Thoracic aorta (tissue), 2 donors: ENCODE results near the gene C2orf69. TPM values are rescaled to one million over a fixed set of nuclear protein-coding genes. Genes with fewer than 3 reads are reported as not detected.

Experiments used
- ATAC-seq: fragments of 150-250 bp; one replicate; pipeline ENCODE4 v1.8.0; 2017; ENCODE audit warnings: low read depth; ENCODE audit not compliant: insufficient number of reproducible peaks, low FRiP score
- DNase-seq: peaks from one replicate; pipeline ENCODE4 v3.0.0-alpha.2; 2020; ENCODE audit warnings: low spot score
- H3K27ac ChIP-seq, 2 donors: fragments of 200-600 bp; sonication (generic); 1 replicate in 1 of 2; 2 replicates in 1 of 2; pipeline ENCODE4 v1.5.1; 2016; ENCODE audit warnings: mild to moderate bottlenecking in 2 of 2, moderate library complexity in 2 of 2
- H3K27me3 ChIP-seq: fragments of 200-600 bp; sonication (generic); replicated peaks from 2 replicates; pipeline ENCODE4 v1.6.0; 2016; ENCODE audit warnings: mild to moderate bottlenecking; ENCODE audit not compliant: insufficient read depth
- H3K36me3 ChIP-seq: fragments of 200-600 bp; sonication (generic); one replicate; pipeline ENCODE4 v1.5.1; 2016
- H3K4me1 ChIP-seq, 2 donors: fragments of 200-600 bp; sonication (generic); 1 replicate in 1 of 2; 2 replicates in 1 of 2; pipeline versions ENCODE4 v1.5.1 to v1.6.0; 2016; ENCODE audit warnings: low read depth in 2 of 2, mild to moderate bottlenecking in 1 of 2; ENCODE audit not compliant: control insufficient read depth in 1 of 2
- H3K4me3 ChIP-seq: fragments of 200-600 bp; sonication (generic); 2 replicates; pipeline ENCODE4 v1.5.1; 2016; ENCODE audit warnings: mild to moderate bottlenecking
- H3K9me3 ChIP-seq: fragments of 200-600 bp; sonication (generic); 2 replicates; pipeline ENCODE4 v1.5.1; 2016
- total RNA-seq, 2 donors: library from RNA; depleted of rRNA; stranded (reverse); fragments of >200 nt; gene quantifications; one replicate each; pipeline versions ENCODE4 v1.1.0 to v1.2.3, GENCODE V29; 2016
- TF ChIP-seq, protein P1 (sequence below): fragments of 200-600 bp; sonication (generic); IDR thresholded peaks from one replicate; pipeline ENCODE4 v1.5.1; 2019; ENCODE audit warnings: antibody characterized with exemption

Gene C2orf69
- total RNA-seq, 2 donors from 2014 or later: 10.8 to 16.7 TPM

DNA sequence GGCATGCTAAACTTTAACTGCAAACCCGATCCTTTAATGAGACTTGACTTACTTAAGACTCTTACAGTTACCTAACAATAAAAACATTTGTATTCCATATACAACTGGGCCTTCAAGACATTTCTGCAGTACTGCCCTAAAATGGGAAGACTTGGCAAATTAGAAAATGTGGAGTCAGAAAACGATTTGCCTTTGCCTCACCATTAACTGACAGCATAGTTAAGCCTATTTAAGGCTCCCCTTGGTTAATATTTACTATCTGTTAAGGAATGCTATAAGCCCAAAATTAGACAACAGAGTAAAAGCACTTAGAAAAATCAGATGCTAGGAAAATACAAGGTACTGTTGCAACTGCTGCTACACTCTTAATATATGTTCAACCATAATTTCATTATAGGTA is 25.5 kb downstream of the C2orf69 start:
- H3K27ac ChIP-seq: no peak overlapping the region
- H3K9me3 ChIP-seq: no peaks in the 10 kb centered on the region
- ATAC-seq (no peak), DNase-seq (no peak)
- no peaks in the 10 kb centered on the region for H3K27me3 ChIP-seq
- no peak overlapping the region for H3K4me3 ChIP-seq
- TF ChIP-seq, protein P1, sequence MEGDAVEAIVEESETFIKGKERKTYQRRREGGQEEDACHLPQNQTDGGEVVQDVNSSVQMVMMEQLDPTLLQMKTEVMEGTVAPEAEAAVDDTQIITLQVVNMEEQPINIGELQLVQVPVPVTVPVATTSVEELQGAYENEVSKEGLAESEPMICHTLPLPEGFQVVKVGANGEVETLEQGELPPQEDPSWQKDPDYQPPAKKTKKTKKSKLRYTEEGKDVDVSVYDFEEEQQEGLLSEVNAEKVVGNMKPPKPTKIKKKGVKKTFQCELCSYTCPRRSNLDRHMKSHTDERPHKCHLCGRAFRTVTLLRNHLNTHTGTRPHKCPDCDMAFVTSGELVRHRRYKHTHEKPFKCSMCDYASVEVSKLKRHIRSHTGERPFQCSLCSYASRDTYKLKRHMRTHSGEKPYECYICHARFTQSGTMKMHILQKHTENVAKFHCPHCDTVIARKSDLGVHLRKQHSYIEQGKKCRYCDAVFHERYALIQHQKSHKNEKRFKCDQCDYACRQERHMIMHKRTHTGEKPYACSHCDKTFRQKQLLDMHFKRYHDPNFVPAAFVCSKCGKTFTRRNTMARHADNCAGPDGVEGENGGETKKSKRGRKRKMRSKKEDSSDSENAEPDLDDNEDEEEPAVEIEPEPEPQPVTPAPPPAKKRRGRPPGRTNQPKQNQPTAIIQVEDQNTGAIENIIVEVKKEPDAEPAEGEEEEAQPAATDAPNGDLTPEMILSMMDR: no peak
- peaks cover 13% of the 10 kb centered on the region for H3K36me3 ChIP-seq
- no peaks in the 10 kb centered on the region for H3K4me1 ChIP-seq

DNA sequence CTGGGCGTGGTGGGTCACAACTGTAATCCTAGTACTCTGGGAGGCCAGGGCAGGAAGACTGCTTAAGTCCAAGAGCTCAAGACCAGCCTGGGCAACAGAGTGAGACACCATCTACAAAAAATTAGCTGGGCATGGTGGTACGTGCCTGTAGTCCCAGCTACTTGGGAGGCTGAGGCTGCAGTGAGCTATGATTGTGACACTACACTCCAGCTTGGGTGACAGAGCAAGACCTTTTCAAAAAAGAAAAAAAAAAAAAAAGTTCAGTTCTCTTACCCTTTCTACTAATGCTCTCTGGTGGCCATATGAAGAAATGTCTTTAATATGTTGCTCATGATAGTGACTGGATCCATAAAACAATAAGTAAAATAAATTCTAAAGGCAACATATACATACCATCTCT is 29.3 kb downstream of the C2orf69 start:
- DNase-seq (no peak), ATAC-seq (no peak)
- TF ChIP-seq, protein P1: no peak
- no peak overlapping the region for H3K27ac ChIP-seq
- no peaks in the 10 kb centered on the region for H3K9me3 ChIP-seq
- peaks cover 11% of the 10 kb centered on the region for H3K36me3 ChIP-seq
- H3K27me3 ChIP-seq: no peaks in the 10 kb centered on the region
- no peaks in the 10 kb centered on the region for H3K4me1 ChIP-seq
- no peak overlapping the region for H3K4me3 ChIP-seq

DNA sequence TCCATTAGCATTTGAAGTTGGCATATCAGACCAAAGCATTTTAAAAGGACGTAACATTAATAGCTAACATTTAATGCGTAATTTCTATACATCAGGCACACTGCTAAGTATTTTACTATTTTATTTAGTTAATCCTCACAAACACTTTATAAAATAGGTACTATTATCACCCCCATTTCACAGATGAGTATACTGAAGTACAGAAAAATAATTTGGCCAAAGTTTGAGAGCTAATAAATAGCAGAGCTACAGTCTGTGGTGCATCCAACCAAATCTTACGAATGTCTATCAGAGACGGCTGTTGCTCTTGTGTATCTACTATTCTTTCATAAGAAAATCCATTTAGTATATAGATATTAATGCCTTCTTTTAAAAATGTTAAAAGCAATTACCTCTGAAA is 32.3 kb downstream of the C2orf69 start:
- TF ChIP-seq, protein P1: no peak
- Histone ChIP-seq H3K4me3 (no peak overlapping the region), H3K27me3 (no peaks in the 10 kb centered on the region), H3K9me3 (no peaks in the 10 kb centered on the region), H3K4me1 (no peaks in the 10 kb centered on the region), H3K27ac (no peak overlapping the region), H3K36me3 (peaks cover 13% of the 10 kb centered on the region)
- ATAC-seq (no peak), DNase-seq (no peak)

DNA sequence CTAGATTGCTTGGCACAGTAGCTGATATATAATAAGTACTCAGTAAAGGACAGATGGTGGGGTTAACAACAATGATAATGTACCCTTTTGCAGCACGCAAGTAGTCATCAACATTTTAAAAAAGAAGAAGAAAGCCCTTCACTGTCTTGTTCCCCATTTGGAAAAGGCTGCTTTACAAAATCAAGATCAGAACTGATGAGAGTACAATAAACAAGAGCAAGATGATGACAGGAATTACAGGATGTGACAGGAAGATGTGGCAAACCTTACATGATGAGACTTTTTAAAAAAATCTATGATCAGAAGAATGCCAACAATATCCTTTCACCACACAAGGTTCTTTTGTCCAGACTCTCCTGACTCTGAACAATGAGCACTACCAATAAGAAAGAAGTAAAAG is 35.1 kb downstream of the C2orf69 start:
- H3K27me3 ChIP-seq: no peaks in the 10 kb centered on the region
- peaks cover 7% of the 10 kb centered on the region for H3K36me3 ChIP-seq
- ATAC-seq: no peak
- H3K9me3 ChIP-seq: no peaks in the 10 kb centered on the region
- no peak overlapping the region for H3K4me3 ChIP-seq
- no peak for DNase-seq
- no peaks in the 10 kb centered on the region for H3K4me1 ChIP-seq
- TF ChIP-seq, protein P1: no peak
- no peak overlapping the region for H3K27ac ChIP-seq

DNA sequence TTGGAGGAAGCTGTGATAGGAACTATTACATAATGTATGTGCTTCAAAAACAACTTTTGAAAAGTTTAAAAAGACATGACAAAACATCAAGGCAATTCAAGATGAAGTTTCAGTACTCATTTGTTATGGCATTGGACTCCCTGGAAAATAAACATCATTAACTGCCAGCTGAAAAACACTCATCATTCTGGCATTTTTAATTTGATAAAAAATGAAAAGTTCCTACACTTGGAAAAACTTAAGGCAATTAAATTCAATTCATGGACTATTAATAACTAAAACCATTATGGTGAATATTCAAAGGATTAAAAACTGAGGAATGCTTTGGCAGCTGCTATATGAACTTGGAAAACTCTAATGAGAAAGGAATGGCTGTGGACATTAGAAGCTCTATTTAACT is 35.7 kb downstream of the C2orf69 start:
- Histone ChIP-seq H3K9me3 (no peaks in the 10 kb centered on the region), H3K36me3 (peaks cover 7% of the 10 kb centered on the region)

More for the DNA sequence above, 35.7 kb downstream of the C2orf69 start:
- Histone ChIP-seq H3K27ac (no peak overlapping the region), H3K4me3 (no peak overlapping the region), H3K27me3 (no peaks in the 10 kb centered on the region), H3K4me1 (no peaks in the 10 kb centered on the region)
- TF ChIP-seq, protein P1: no peak
- ATAC-seq: no peak
- DNase-seq: no peak
